ENCODE measurements around the gene TH. TPM values are rescaled to one million over a fixed set of nuclear protein-coding genes. Genes with fewer than 3 reads are reported as not detected.

TH gene
- total RNA-seq, 1 experiment from 2014 or later = not detected

- DNase-seq (ENCODE audit: low read depth, low spot score) (no peak), ATAC-seq (no peak)
- H3K4me1 ChIP-seq (ENCODE audit: control insufficient read depth, insufficient read depth, low read length) = peaks cover 14% of the 10 kb centered on the region
- ChIA-PET POLR2A (interaction anchor here (0.6 kb wide), 1 partner anchor 755 kb away, joined by 10 read pairs; no protein-coding TSS in a partner anchor), CTCF (interaction anchor here (0.5 to 2.6 kb wide), 2 partner anchors 11 to 174 kb away, joined by 5 to 16 read pairs; no protein-coding TSS in a partner anchor)
- intact Hi-C loops (cut with micrococcal nuclease; ENCODE audit: unreplicated experiment) = no loop called here
- TF ChIP-seq TCF7L2 (IDR thresholded peaks at IDR 0.05; ENCODE audit: low read depth, low read length) = no peak
- H3K27me3 ChIP-seq (ENCODE audit: control insufficient read depth, insufficient read depth, low read length) = peaks cover 47% of the 10 kb centered on the region
- no TSS peak for BruUV-seq (replicated peaks)
- in situ Hi-C loops (cut with HindIII; ENCODE audit: low pct_unique_long_range_greater_than_20kb, low sequenced_read_pairs) = loop anchor here (10.0 kb wide), 1 partner anchor 46 kb away; no protein-coding TSS in a partner anchor
- H3K27ac ChIP-seq (ENCODE audit: low read length) = no peak overlapping the region
- H3K9me3 ChIP-seq (ENCODE audit: control insufficient read depth, insufficient read depth, low read depth, low read length) = no peaks in the 10 kb centered on the region
- peaks cover 3% of the 10 kb centered on the region; the same call in 1 of the 2 replicates for H3K36me3 ChIP-seq (ENCODE audit: control insufficient read depth, insufficient read depth, low read length)
- no peak overlapping the region for H3K4me3 ChIP-seq (ENCODE audit: low read depth in 2 of 2, low read length in 2 of 2)
Observed at GRCh38 chr11:2140411-2141400, 30.9 kb downstream of the TH start.

- no peak overlapping the region for H3K27ac ChIP-seq (ENCODE audit: low read length)
- intact Hi-C loops (cut with micrococcal nuclease; ENCODE audit: unreplicated experiment) = no loop called here
- POLR2A ChIA-PET = interaction anchor here (0.6 kb wide), 2 partner anchors 20 to 754 kb away, joined by 8 to 10 read pairs; no protein-coding TSS in a partner anchor
- CTCF ChIA-PET = interaction anchor here (2.6 kb wide), 1 partner anchor 11 kb away, joined by 16 read pairs; no protein-coding TSS in a partner anchor
- BruUV-seq (replicated peaks) = no TSS peak
- H3K36me3 ChIP-seq (ENCODE audit: control insufficient read depth, insufficient read depth, low read length) = peaks cover 3% of the 10 kb centered on the region; the same call in 1 of the 2 replicates
- DNase-seq (ENCODE audit: low read depth, low spot score) (no peak), ATAC-seq (peak; percentile 35; the same call in 1 of the 2 replicates)
- in situ Hi-C loops (cut with HindIII; ENCODE audit: low pct_unique_long_range_greater_than_20kb, low sequenced_read_pairs) = loop anchor here (10.0 kb wide), 1 partner anchor 45 kb away; no protein-coding TSS in a partner anchor
- H3K4me1 ChIP-seq (ENCODE audit: control insufficient read depth, insufficient read depth, low read length) = peaks cover 14% of the 10 kb centered on the region
- no peak overlapping the region for H3K4me3 ChIP-seq (ENCODE audit: low read depth in 2 of 2, low read length in 2 of 2)
- no peaks in the 10 kb centered on the region for H3K9me3 ChIP-seq (ENCODE audit: control insufficient read depth, insufficient read depth, low read depth, low read length)
- TF ChIP-seq CTCF (IDR thresholded peaks at IDR 0.05) (no peak), TCF7L2 (IDR thresholded peaks at IDR 0.05; ENCODE audit: low read depth, low read length) (no peak), POLR2AphosphoS5 (IDR thresholded peaks at IDR 0.05; ENCODE audit: low read depth, low read length) (no peak), SIN3A (IDR thresholded peaks at IDR 0.05; ENCODE audit: borderline replicate concordance, insufficient read depth, low read depth, low read length) (no peak), REST (IDR thresholded peaks at IDR 0.05; ENCODE audit: insufficient read depth in 1 of 2, low read depth in 2 of 2, low read length in 1 of 2) (no peak)
- H3K27me3 ChIP-seq (ENCODE audit: control insufficient read depth, insufficient read depth, low read length) = peaks cover 39% of the 10 kb centered on the region
Observed at GRCh38 chr11:2139621-2140337, 31.8 kb downstream of the TH start.

All from Panc1 (cell line).